NK-92 treated with Interleukin-12 subunit alpha and Interleukin-12 subunit beta, amount 100 ng/mL, for 24 hours (cell line): ENCODE results near the gene LAMC3.

Experiments
- DNase-seq: peaks from one replicate; lab custom pipeline; 2025; lab: John Stamatoyannopoulos, UW

Gene LAMC3

GRCh38 chr9:131012396-131012917, 3.5 kb downstream of the LAMC3 start:
- DNase-seq = no peak

- DNase-seq = no peak
Observed at GRCh38 chr9:131013015-131013755, 4.2 kb downstream of the LAMC3 start.

GRCh38 chr9:131013771-131014676, 5.0 kb downstream of the LAMC3 start:
- no peak for DNase-seq

- DNase-seq = no peak
Observed at GRCh38 chr9:131015112-131015511, 6.1 kb downstream of the LAMC3 start.

GRCh38 chr9:131015876-131016397, 7.0 kb downstream of the LAMC3 start:
- no peak for DNase-seq

- DNase-seq = no peak
Observed at GRCh38 chr9:131017067-131017466, 8.1 kb downstream of the LAMC3 start.

GRCh38 chr9:131018621-131019020, 9.6 kb downstream of the LAMC3 start:
- no peak for DNase-seq

- DNase-seq = no peak
Observed at GRCh38 chr9:131019388-131020239, 10.6 kb downstream of the LAMC3 start.

- DNase-seq = no peak
Observed at GRCh38 chr9:131020388-131020787, 11.4 kb downstream of the LAMC3 start.

- no peak for DNase-seq
Observed at GRCh38 chr9:131020862-131021261, 11.9 kb downstream of the LAMC3 start.

- DNase-seq = no peak
Observed at GRCh38 chr9:131021785-131022184, 12.8 kb downstream of the LAMC3 start.

GRCh38 chr9:131024978-131025868, 16.2 kb downstream of the LAMC3 start:
- no peak for DNase-seq

GRCh38 chr9:131025953-131026858, 17.2 kb downstream of the LAMC3 start:
- no peak for DNase-seq

GRCh38 chr9:131027048-131027871, 18.3 kb downstream of the LAMC3 start:
- DNase-seq = no peak

- DNase-seq = no peak
Observed at GRCh38 chr9:131027872-131028179, 18.9 kb downstream of the LAMC3 start.

- DNase-seq = no peak
Observed at GRCh38 chr9:131028221-131028884, 19.4 kb downstream of the LAMC3 start.

GRCh38 chr9:131028931-131029573, 20.1 kb downstream of the LAMC3 start:
- no peak for DNase-seq

- DNase-seq = no peak
Observed at GRCh38 chr9:131029574-131029952, 20.6 kb downstream of the LAMC3 start.
